SK-N-SH treated with all-trans-retinoic acid at 6 μM for 48 hours (cell line): ENCODE results near the gene PTPRD.

Experiments
- ATAC-seq: fragments of 200-7000 bp; cut with Tn5 transposase; 3 replicates; pipeline ENCODE4 v1.9.1; 2020; ENCODE audit warnings: mild to moderate bottlenecking, moderate library complexity
- ARNTL ChIP-seq: fragments of 450-650 bp; formaldehyde crosslinking; IDR thresholded peaks from 2 replicates; pipeline ENCODE4 v1.5.0; 2020; ENCODE audit warnings: low read depth, mild to moderate bottlenecking, moderate library complexity, borderline replicate concordance
- BACH2 ChIP-seq: fragments of 250-450 bp; sonication (Bioruptor Pico); IDR thresholded peaks from 2 replicates; pipeline ENCODE4 v1.9.0; 2021; ENCODE audit warnings: mild to moderate bottlenecking, borderline replicate concordance
- CSDC2 ChIP-seq: fragments of 250-450 bp; sonication (Bioruptor Pico); IDR thresholded peaks from 2 replicates; pipeline ENCODE4 v1.5.0; 2020; ENCODE audit warnings: mild to moderate bottlenecking, moderate library complexity
- CSRNP3 ChIP-seq: fragments of 250-450 bp; sonication (Bioruptor Pico); IDR thresholded peaks from 2 replicates; pipeline ENCODE4 v1.5.1; 2021; ENCODE audit warnings: mild to moderate bottlenecking, moderate library complexity
- ESRRG ChIP-seq: fragments of 250-450 bp; sonication (Bioruptor Pico); IDR thresholded peaks from 2 replicates; pipeline ENCODE4 v1.6.1; 2021; ENCODE audit warnings: mild to moderate bottlenecking
- GLIS3 ChIP-seq: fragments of 250-450 bp; sonication (Bioruptor Pico); IDR thresholded peaks from 2 replicates; pipeline ENCODE4 v1.5.0; 2020; ENCODE audit warnings: mild to moderate bottlenecking, moderate library complexity
- ISL1 ChIP-seq: fragments of 250-450 bp; sonication (Bioruptor Pico); IDR thresholded peaks from 2 replicates; pipeline ENCODE4 v2.1.2; 2022; ENCODE audit warnings: mild to moderate bottlenecking, moderate library complexity
- OSR1 ChIP-seq: fragments of 250-450 bp; sonication (Bioruptor Pico); IDR thresholded peaks from 2 replicates; pipeline ENCODE4 v1.8.0; 2022; ENCODE audit warnings: moderate library complexity, mild to moderate bottlenecking, inconsistent platforms
- POU6F1 ChIP-seq: fragments of 250-450 bp; sonication (Bioruptor Pico); IDR thresholded peaks from 2 replicates; pipeline ENCODE4 v1.8.0; 2021; ENCODE audit warnings: low read depth, mild to moderate bottlenecking, moderate library complexity, borderline replicate concordance
- PPARA ChIP-seq: fragments of 250-450 bp; sonication (Bioruptor Pico); IDR thresholded peaks from 2 replicates; pipeline ENCODE4 v1.5.0; 2020; ENCODE audit warnings: mild to moderate bottlenecking, borderline replicate concordance
- RARB ChIP-seq: fragments of 250-450 bp; sonication (Bioruptor Pico); IDR thresholded peaks from 2 replicates; pipeline ENCODE4 v1.8.0; 2021; ENCODE audit warnings: mild to moderate bottlenecking, moderate library complexity
- SNAI2 ChIP-seq: fragments of 250-450 bp; sonication (Bioruptor Pico); IDR thresholded peaks from 2 replicates; pipeline ENCODE4 v1.5.0; 2020; ENCODE audit warnings: mild to moderate bottlenecking, moderate library complexity
- TCF4 ChIP-seq: fragments of 250-450 bp; sonication (Bioruptor Pico); IDR thresholded peaks from 2 replicates; pipeline ENCODE4 v1.8.0; 2021; ENCODE audit warnings: mild to moderate bottlenecking, moderate library complexity, borderline replicate concordance
- TOX ChIP-seq: fragments of 250-450 bp; sonication (Bioruptor Pico); IDR thresholded peaks from 2 replicates; pipeline ENCODE4 v1.8.0; 2021; ENCODE audit warnings: mild to moderate bottlenecking, moderate library complexity, borderline replicate concordance
- TSHZ2 ChIP-seq: fragments of 250-450 bp; sonication (Bioruptor Pico); IDR thresholded peaks from 2 replicates; pipeline ENCODE4 v1.5.0; 2020; ENCODE audit warnings: mild to moderate bottlenecking, moderate library complexity
- ZC3H10 ChIP-seq: fragments of 250-450 bp; sonication (Bioruptor Pico); IDR thresholded peaks from 2 replicates; pipeline ENCODE4 v1.5.1; 2021; ENCODE audit warnings: mild to moderate bottlenecking, moderate library complexity
- ZFP3 ChIP-seq: fragments of 250-450 bp; sonication (Bioruptor Pico); IDR thresholded peaks from 2 replicates; pipeline ENCODE4 v1.5.0; 2020; ENCODE audit warnings: mild to moderate bottlenecking, moderate library complexity
- ZFP30 ChIP-seq: fragments of 450-650 bp; formaldehyde crosslinking; IDR thresholded peaks from 2 replicates; pipeline ENCODE4 v1.5.0; 2022; ENCODE audit warnings: mild to moderate bottlenecking, moderate library complexity
- ZNF565 ChIP-seq: fragments of 450-650 bp; formaldehyde crosslinking; conservative IDR thresholded peaks from 2 replicates; pipeline ENCODE4 v1.5.0; 2020; ENCODE audit warnings: low read depth, mild to moderate bottlenecking, moderate library complexity
- ZNF70 ChIP-seq: fragments of 450-650 bp; formaldehyde crosslinking; IDR thresholded peaks from 2 replicates; pipeline ENCODE4 v1.5.0; 2020; ENCODE audit warnings: mild to moderate bottlenecking, moderate library complexity
- ZNF8 ChIP-seq: fragments of 450-650 bp; formaldehyde crosslinking; IDR thresholded peaks from 2 replicates; pipeline ENCODE4 v1.5.0; 2020; ENCODE audit warnings: mild to moderate bottlenecking, moderate library complexity

PTPRD gene

GRCh38 chr9:8304720-8305119, 2308.1 kb downstream of the PTPRD start:
- ATAC-seq = no peak
- no peak for TF ChIP-seq ZC3H10 (CRISPR knock-in tag)
- TF ChIP-seq ISL1 = no peak
- no peak for TF ChIP-seq PPARA
- no peak for TF ChIP-seq ZFP3
- TF ChIP-seq TSHZ2 = no peak
- no peak for TF ChIP-seq RARB (CRISPR knock-in tag)
- TF ChIP-seq ZFP30 (CRISPR knock-in tag) = no peak
- no peak for TF ChIP-seq TOX (CRISPR knock-in tag)
- TF ChIP-seq, all 23 proteins: peak for 0

GRCh38 chr9:8301296-8301695, 2311.5 kb downstream of the PTPRD start:
- no peak for ATAC-seq
- no peak for TF ChIP-seq BACH2
- no peak for TF ChIP-seq ZNF70 (CRISPR knock-in tag)
- no peak for TF ChIP-seq ZFP3
- TF ChIP-seq RARB (CRISPR knock-in tag) = no peak
- TF ChIP-seq ARNTL (CRISPR knock-in tag) = no peak
- no peak for TF ChIP-seq TCF4 (CRISPR knock-in tag)

- TF ChIP-seq ZNF70 (CRISPR knock-in tag) (no peak), POU6F1 (CRISPR knock-in tag) (no peak), GLIS3 (CRISPR knock-in tag) (no peak), ARNTL (CRISPR knock-in tag) (no peak), ZC3H10 (CRISPR knock-in tag) (no peak), ESRRG (CRISPR knock-in tag) (no peak), TSHZ2 (no peak), CSDC2 (CRISPR knock-in tag) (no peak), OSR1 (CRISPR knock-in tag) (no peak), CSRNP3 (CRISPR knock-in tag) (no peak)
- ATAC-seq = no peak
Measured at GRCh38 chr9:8297047-8297446, 2315.8 kb downstream of the PTPRD start.

- ATAC-seq = no peak
- TF ChIP-seq ZNF70 (CRISPR knock-in tag) = no peak
- TF ChIP-seq TCF4 (CRISPR knock-in tag) = no peak
- no peak for TF ChIP-seq GLIS3 (CRISPR knock-in tag)
- no peak for TF ChIP-seq CSRNP3 (CRISPR knock-in tag)
- no peak for TF ChIP-seq PPARA
- no peak for TF ChIP-seq TOX (CRISPR knock-in tag)
- no peak for TF ChIP-seq ESRRG (CRISPR knock-in tag)
- TF ChIP-seq RARB (CRISPR knock-in tag) = no peak
- no peak for TF ChIP-seq ZNF8 (CRISPR knock-in tag)
- no peak for TF ChIP-seq TSHZ2
- TF ChIP-seq ZNF565 (CRISPR knock-in tag) = no peak
- no peak for TF ChIP-seq ISL1
- TF ChIP-seq ARNTL (CRISPR knock-in tag) = no peak
- TF ChIP-seq SNAI2 (CRISPR knock-in tag) = no peak
- TF ChIP-seq ZC3H10 (CRISPR knock-in tag) = no peak
- TF ChIP-seq CSDC2 (CRISPR knock-in tag) = no peak
- TF ChIP-seq OSR1 (CRISPR knock-in tag) = no peak
Measured at GRCh38 chr9:8292657-8293056, 2320.1 kb downstream of the PTPRD start.
